Parathyroid adenoma (tissue), 2 donors: ENCODE results near the gene ALKBH3.

ENCODE experiments used
- H2AFZ ChIP-seq: fragments of 300-600 bp; sonication (generic); one replicate; pipeline ENCODE4 v1.7.0; 2017; ENCODE audit warnings: antibody characterized with exemption, mild to moderate bottlenecking
- H3K27ac ChIP-seq: fragments of 300-600 bp; sonication (generic); one replicate; pipeline ENCODE4 v1.7.0; 2017
- H3K27me3 ChIP-seq: fragments of 300-600 bp; sonication (generic); one replicate; pipeline ENCODE4 v1.7.0; 2017; ENCODE audit warnings: low read length; ENCODE audit not compliant: control insufficient read depth, insufficient read depth
- H3K36me3 ChIP-seq: fragments of 300-600 bp; sonication (generic); one replicate; pipeline ENCODE4 v1.7.0; 2017; ENCODE audit warnings: low read length; ENCODE audit not compliant: control insufficient read depth, insufficient read depth
- H3K4me1 ChIP-seq: fragments of 300-600 bp; sonication (generic); one replicate; pipeline ENCODE4 v1.7.0; 2017; ENCODE audit warnings: control low read depth
- H3K4me2 ChIP-seq: fragments of 300-600 bp; sonication (generic); one replicate; pipeline ENCODE4 v1.7.0; 2017; ENCODE audit warnings: low read length
- H3K4me3 ChIP-seq: fragments of 300-600 bp; sonication (generic); one replicate; pipeline ENCODE4 v1.7.0; 2017; ENCODE audit warnings: low read depth, low read length
- H3K79me2 ChIP-seq: fragments of 300-600 bp; sonication (generic); one replicate; pipeline ENCODE4 v1.7.0; 2017; ENCODE audit warnings: control low read depth
- H3K9ac ChIP-seq: fragments of 300-600 bp; sonication (generic); one replicate; pipeline ENCODE4 v1.7.0; 2017; ENCODE audit warnings: mild to moderate bottlenecking
- H3K9me3 ChIP-seq: fragments of 300-600 bp; sonication (generic); one replicate; pipeline ENCODE4 v1.7.0; 2017; ENCODE audit warnings: low read length; ENCODE audit not compliant: control insufficient read depth
- CTCF ChIP-seq: fragments of 300-600 bp; sonication (generic); IDR thresholded peaks from one replicate; pipeline ENCODE4 v1.7.0; 2017; ENCODE audit warnings: antibody characterized with exemption, mild to moderate bottlenecking
- donor health status: primary hyperparathyroidism.

ALKBH3 gene

GRCh38 chr11:43968719-43969118 lies 88.1 kb downstream of the ALKBH3 start:
- H3K4me1 ChIP-seq = no peaks in the 10 kb centered on the region
- H3K4me2 ChIP-seq = no peak overlapping the region
- H2AFZ ChIP-seq = no peak overlapping the region
- H3K9me3 ChIP-seq = no peaks in the 10 kb centered on the region
- H3K36me3 ChIP-seq = no peaks in the 10 kb centered on the region
- no peak overlapping the region for H3K27ac ChIP-seq
- H3K79me2 ChIP-seq = no peaks in the 10 kb centered on the region
- no peaks in the 10 kb centered on the region for H3K27me3 ChIP-seq
- no peak for TF ChIP-seq CTCF
- H3K9ac ChIP-seq = no peak overlapping the region
- H3K4me3 ChIP-seq = no peak overlapping the region

GRCh38 chr11:43969543-43969942 lies 88.9 kb downstream of the ALKBH3 start:
- H3K27ac ChIP-seq = no peak overlapping the region
- no peaks in the 10 kb centered on the region for H3K27me3 ChIP-seq
- H3K4me1 ChIP-seq = no peaks in the 10 kb centered on the region
- no peaks in the 10 kb centered on the region for H3K79me2 ChIP-seq
- no peak overlapping the region for H2AFZ ChIP-seq
- no peaks in the 10 kb centered on the region for H3K9me3 ChIP-seq
- no peaks in the 10 kb centered on the region for H3K36me3 ChIP-seq
- no peak overlapping the region for H3K4me3 ChIP-seq
- no peak overlapping the region for H3K4me2 ChIP-seq
- no peak overlapping the region for H3K9ac ChIP-seq
- no peak for TF ChIP-seq CTCF
